Activated CD4-positive, alpha-beta T cell treated with anti-CD3 and anti-CD28 coated beads for 4 hours (primary cell): ENCODE data around the gene RNU7-1.

Experiments
- DNase-seq, 2 donors: peaks; one replicate each; pipeline ENCODE4 v3.0.0-alpha.2; 2020

Gene RNU7-1

GRCh38 chr12:6965714-6966113 lies 22.1 kb downstream of the RNU7-1 start:
- DNase-seq = no peak

- no peak for DNase-seq
These were observed 22.7 kb downstream of the RNU7-1 start for GRCh38 chr12:6966351-6966750.

- no peak for DNase-seq
These were observed 24.1 kb downstream of the RNU7-1 start for GRCh38 chr12:6967651-6968100.

- DNase-seq = no peak
These were observed 24.8 kb downstream of the RNU7-1 start for GRCh38 chr12:6968426-6968825.

- peak in 1 of 2 donors; percentile 15 for DNase-seq
These were observed 26.5 kb downstream of the RNU7-1 start for GRCh38 chr12:6970096-6970527.

GRCh38 chr12:6974180-6974579 lies 30.6 kb downstream of the RNU7-1 start:
- DNase-seq = no peak

- no peak for DNase-seq
These were observed 31.8 kb downstream of the RNU7-1 start for GRCh38 chr12:6975297-6976032.

- no peak for DNase-seq
These were observed 34.0 kb downstream of the RNU7-1 start for GRCh38 chr12:6977653-6978052.

- DNase-seq = no peak
These were observed 34.6 kb downstream of the RNU7-1 start for GRCh38 chr12:6978188-6978587.

GRCh38 chr12:6978611-6979011 lies 35.0 kb downstream of the RNU7-1 start:
- DNase-seq = no peak

- DNase-seq = no peak
These were observed 35.4 kb downstream of the RNU7-1 start for GRCh38 chr12:6979021-6979420.

- no peak for DNase-seq
These were observed 35.8 kb downstream of the RNU7-1 start for GRCh38 chr12:6979453-6979852.

GRCh38 chr12:6980075-6980474 lies 36.5 kb downstream of the RNU7-1 start:
- DNase-seq = no peak

- no peak for DNase-seq
These were observed 37.1 kb downstream of the RNU7-1 start for GRCh38 chr12:6980740-6981139.

- DNase-seq = no peak
These were observed 37.8 kb downstream of the RNU7-1 start for GRCh38 chr12:6981152-6982052.

- no peak for DNase-seq
These were observed 38.9 kb downstream of the RNU7-1 start for GRCh38 chr12:6982532-6982931.

- DNase-seq = no peak
These were observed 44.4 kb downstream of the RNU7-1 start for GRCh38 chr12:6987956-6988553.
